A549 (cell line): ENCODE measurements around the gene TSPAN10. TPM values are rescaled to one million over a fixed set of nuclear protein-coding genes. Genes with fewer than 3 reads are reported as not detected.
"Not testable (repeated sequence)": the region's sequence is repeated elsewhere in the genome, so short reads cannot be mapped to it uniquely, and the experiment has no call there.

Source experiments
- ATAC-seq, 2 experiments: fragments of 200-7000 bp in 1 of 2; fragments of >200 bp in 1 of 2; cut with Nextera tagmentation in 1 of 2; cut with Tn5 transposase in 1 of 2; 3 replicates each; pipeline versions ENCODE4 v1.8.0 to v1.9.1; 2018 to 2020; ENCODE audit warnings: mild to moderate bottlenecking in 1 of 2, moderate library complexity in 1 of 2
- CTCF ChIA-PET: fragments of 300-600 bp; sonication (Branson Sonifier 250); formaldehyde crosslinking; extraction: SDS; loops from one replicate; lab custom pipeline; 2021; ENCODE audit warnings: antibody characterized with exemption, inconsistent platforms; lab: Yijun Ruan, JAX
- POLR2A ChIA-PET: fragments of 350-600 bp; formaldehyde crosslinking; extraction: SDS; loops from one replicate; lab custom pipeline; 2021; ENCODE audit warnings: antibody characterized with exemption, inconsistent platforms; lab: Yijun Ruan, JAX
- DNase-seq, 2 experiments: peaks; one replicate each; pipeline versions ENCODE4 v3.0.0 to v3.0.0-alpha.2; 2011 to 2016; ENCODE audit warnings: low read depth in 1 of 2, low spot score in 1 of 2
- FAIRE-seq: peaks from 2 replicates; lab custom pipeline; 2011; peaks lifted over from hg19 to GRCh38; lab: Jason Lieb, UNC
- H3K27ac ChIP-seq, 2 experiments: fragments of >200 bp; sonication (Bioruptor Twin); formaldehyde crosslinking; 3 replicates each; pipeline ENCODE4 v1.5.1; 2016 to 2017
- H3K4me1 ChIP-seq: fragments of >200 bp; sonication (Bioruptor Twin); formaldehyde crosslinking; 3 replicates; pipeline ENCODE4 v1.6.1; 2016
- H3K4me2 ChIP-seq: fragments of >200 bp; sonication (Bioruptor Twin); formaldehyde crosslinking; 3 replicates; pipeline ENCODE4 v1.6.1; 2016
- H3K4me3 ChIP-seq: fragments of >200 bp; sonication (Bioruptor Twin); formaldehyde crosslinking; 3 replicates; pipeline ENCODE4 v1.5.1; 2016
- H3K9me3 ChIP-seq: fragments of >200 bp; sonication (Bioruptor Twin); formaldehyde crosslinking; 3 replicates; pipeline ENCODE4 v1.6.1; 2016
- CEBPB ChIP-seq, 2 experiments: fragments of >200 bp in 1 of 2; sonication (Bioruptor Twin) in 1 of 2; formaldehyde crosslinking in 1 of 2; IDR thresholded peaks; 2 replicates each; pipeline ENCODE4 v1.6.1; 2012 to 2016
- EHF ChIP-seq: fragments of 250-450 bp; sonication (Bioruptor Pico); IDR thresholded peaks from 2 replicates; pipeline ENCODE4 v1.5.0; 2020; ENCODE audit warnings: mild to moderate bottlenecking
- FOSB ChIP-seq: fragments of 250-450 bp; sonication (Bioruptor Pico); IDR thresholded peaks from 2 replicates; pipeline ENCODE4 v1.5.0; 2020; ENCODE audit warnings: mild to moderate bottlenecking, moderate library complexity
- HOXA7 ChIP-seq: fragments of 250-450 bp; sonication (Bioruptor Pico); IDR thresholded peaks from 2 replicates; pipeline ENCODE4 v1.5.0; 2020; ENCODE audit warnings: mild to moderate bottlenecking, moderate library complexity
- HOXB5 ChIP-seq: fragments of 250-450 bp; sonication (Bioruptor Pico); IDR thresholded peaks from 2 replicates; pipeline ENCODE4 v1.5.0; 2020; ENCODE audit warnings: mild to moderate bottlenecking, moderate library complexity
- KDM1A ChIP-seq: fragments of 200-600 bp; sonication (generic); IDR thresholded peaks from 2 replicates; pipeline ENCODE4 v1.6.1; 2016; ENCODE audit warnings: low read depth, mild to moderate bottlenecking
- KDM5A ChIP-seq: fragments of 200-600 bp; sonication (generic); IDR thresholded peaks from 2 replicates; pipeline ENCODE4 v1.6.1; 2016; ENCODE audit warnings: antibody characterized with exemption, mild to moderate bottlenecking
- MAZ ChIP-seq: fragments of 150-350 bp; IDR thresholded peaks from 2 replicates; pipeline ENCODE4 v1.6.1; 2014; ENCODE audit warnings: antibody characterized with exemption, low read depth, low read length, borderline replicate concordance
- NFE2L2 ChIP-seq: fragments of 150-350 bp; conservative IDR thresholded peaks from 2 replicates; pipeline ENCODE4 v1.6.1; 2014; ENCODE audit warnings: low read length
- NR3C1 ChIP-seq: fragments of >200 bp; sonication (Bioruptor Twin); formaldehyde crosslinking; IDR thresholded peaks from 3 replicates; pipeline ENCODE4 v1.6.1; 2017
- RAD21 ChIP-seq, 2 experiments: fragments of >200 bp in 1 of 2; sonication (Bioruptor Twin) in 1 of 2; formaldehyde crosslinking in 1 of 2; IDR thresholded peaks in 1 of 2; conservative IDR thresholded peaks in 1 of 2; 2 replicates in 1 of 2; 3 replicates in 1 of 2; pipeline ENCODE4 v1.6.1; 2012 to 2018; ENCODE audit warnings: inconsistent platforms in 1 of 2
- RCOR1 ChIP-seq: fragments of 150-350 bp; IDR thresholded peaks from 2 replicates; pipeline ENCODE4 v1.6.1; 2014; ENCODE audit warnings: antibody characterized with exemption, low read length, low read depth
- SREBF2 ChIP-seq: fragments of 450-650 bp; IDR thresholded peaks from 2 replicates; pipeline ENCODE4 v1.6.1; 2014; ENCODE audit warnings: mild to moderate bottlenecking, moderate library complexity
- TP53 ChIP-seq: fragments of 250-450 bp; sonication (Bioruptor Pico); IDR thresholded peaks from 2 replicates; pipeline ENCODE4 v1.5.0; 2021; ENCODE audit warnings: mild to moderate bottlenecking, moderate library complexity
- ZC3H11A ChIP-seq: fragments of 450-650 bp; IDR thresholded peaks from 2 replicates; pipeline ENCODE4 v1.6.1; 2014; ENCODE audit warnings: antibody characterized with exemption, mild to moderate bottlenecking
- ZFP36 ChIP-seq: fragments of 450-650 bp; IDR thresholded peaks from 2 replicates; pipeline ENCODE4 v1.6.1; 2014; ENCODE audit warnings: borderline replicate concordance; ENCODE audit not compliant: partially characterized antibody
- WGBS: methylation state at CpG from one replicate; pipeline ENCODE4 v1.1.6; 2017; ENCODE audit errors: missing lambda C conversion rate; 5-methylcytosine and 5-hydroxymethylcytosine counted together
- polyA plus RNA-seq, 4 experiments: library from polyadenylated mRNA; depleted of rRNA in 3 of 4; stranded (reverse); fragments of >200 nt; fragmentation: RNase III in 1 of 4; extraction: RNeasy Plus Mini Kit Qiagen cat#74134 plus additional on column Dnase treatment in 1 of 4; gene quantifications; 2 replicates in 3 of 4; 3 replicates in 1 of 4; pipeline ENCODE4 v1.2.3, GENCODE V29; 2011 to 2017
- TF ChIP-seq, protein P1 (sequence below): fragments of 200-600 bp; sonication (generic); IDR thresholded peaks from 2 replicates; pipeline ENCODE4 v1.6.1; 2016; ENCODE audit warnings: antibody characterized with exemption, mild to moderate bottlenecking, moderate library complexity
- TF ChIP-seq, protein P2 (sequence below): IDR thresholded peaks from 2 replicates; pipeline ENCODE4 v1.6.1; 2012; ENCODE audit warnings: low read depth, borderline replicate concordance
- TF ChIP-seq, protein P3 (sequence below): fragments of 450-650 bp; IDR thresholded peaks from 2 replicates; pipeline ENCODE4 v1.6.1; 2014; ENCODE audit warnings: antibody characterized with exemption
- TF ChIP-seq, protein P4 (sequence below): fragments of >200 bp; sonication (Bioruptor Twin); formaldehyde crosslinking; IDR thresholded peaks from 3 replicates; pipeline ENCODE4 v1.6.1; 2016

Gene TSPAN10
- polyA plus RNA-seq, 2 of the 4 experiments (the other 2 are of a cell fraction) = 1.4 to 6.3 TPM

DNA sequence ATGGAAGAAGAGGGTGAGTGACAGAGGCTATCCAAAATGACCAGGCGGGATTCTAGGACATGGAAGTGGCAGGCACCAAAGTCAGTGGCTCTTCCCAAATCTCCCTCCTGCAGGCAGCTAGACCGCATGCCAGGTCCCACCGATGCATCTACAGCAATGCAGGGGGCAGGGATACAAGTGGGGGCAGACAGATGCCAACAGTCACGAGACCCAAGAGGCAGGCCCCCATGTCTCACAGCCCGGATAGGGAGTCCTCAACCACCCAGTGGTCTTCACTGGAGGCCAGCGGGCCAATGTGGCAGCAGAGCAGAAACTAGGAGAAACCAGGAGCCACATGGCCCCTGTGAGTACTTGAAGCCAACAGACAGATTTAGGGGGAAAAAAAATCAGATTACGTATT is 20.1 kb upstream of the TSPAN10 start (continued):
- TF ChIP-seq, protein P1, sequence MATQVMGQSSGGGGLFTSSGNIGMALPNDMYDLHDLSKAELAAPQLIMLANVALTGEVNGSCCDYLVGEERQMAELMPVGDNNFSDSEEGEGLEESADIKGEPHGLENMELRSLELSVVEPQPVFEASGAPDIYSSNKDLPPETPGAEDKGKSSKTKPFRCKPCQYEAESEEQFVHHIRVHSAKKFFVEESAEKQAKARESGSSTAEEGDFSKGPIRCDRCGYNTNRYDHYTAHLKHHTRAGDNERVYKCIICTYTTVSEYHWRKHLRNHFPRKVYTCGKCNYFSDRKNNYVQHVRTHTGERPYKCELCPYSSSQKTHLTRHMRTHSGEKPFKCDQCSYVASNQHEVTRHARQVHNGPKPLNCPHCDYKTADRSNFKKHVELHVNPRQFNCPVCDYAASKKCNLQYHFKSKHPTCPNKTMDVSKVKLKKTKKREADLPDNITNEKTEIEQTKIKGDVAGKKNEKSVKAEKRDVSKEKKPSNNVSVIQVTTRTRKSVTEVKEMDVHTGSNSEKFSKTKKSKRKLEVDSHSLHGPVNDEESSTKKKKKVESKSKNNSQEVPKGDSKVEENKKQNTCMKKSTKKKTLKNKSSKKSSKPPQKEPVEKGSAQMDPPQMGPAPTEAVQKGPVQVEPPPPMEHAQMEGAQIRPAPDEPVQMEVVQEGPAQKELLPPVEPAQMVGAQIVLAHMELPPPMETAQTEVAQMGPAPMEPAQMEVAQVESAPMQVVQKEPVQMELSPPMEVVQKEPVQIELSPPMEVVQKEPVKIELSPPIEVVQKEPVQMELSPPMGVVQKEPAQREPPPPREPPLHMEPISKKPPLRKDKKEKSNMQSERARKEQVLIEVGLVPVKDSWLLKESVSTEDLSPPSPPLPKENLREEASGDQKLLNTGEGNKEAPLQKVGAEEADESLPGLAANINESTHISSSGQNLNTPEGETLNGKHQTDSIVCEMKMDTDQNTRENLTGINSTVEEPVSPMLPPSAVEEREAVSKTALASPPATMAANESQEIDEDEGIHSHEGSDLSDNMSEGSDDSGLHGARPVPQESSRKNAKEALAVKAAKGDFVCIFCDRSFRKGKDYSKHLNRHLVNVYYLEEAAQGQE = no peak
- TF ChIP-seq HOXA7 (no peak), KDM1A (no peak), NR3C1 (no peak), RCOR1 (no peak)

DNA sequence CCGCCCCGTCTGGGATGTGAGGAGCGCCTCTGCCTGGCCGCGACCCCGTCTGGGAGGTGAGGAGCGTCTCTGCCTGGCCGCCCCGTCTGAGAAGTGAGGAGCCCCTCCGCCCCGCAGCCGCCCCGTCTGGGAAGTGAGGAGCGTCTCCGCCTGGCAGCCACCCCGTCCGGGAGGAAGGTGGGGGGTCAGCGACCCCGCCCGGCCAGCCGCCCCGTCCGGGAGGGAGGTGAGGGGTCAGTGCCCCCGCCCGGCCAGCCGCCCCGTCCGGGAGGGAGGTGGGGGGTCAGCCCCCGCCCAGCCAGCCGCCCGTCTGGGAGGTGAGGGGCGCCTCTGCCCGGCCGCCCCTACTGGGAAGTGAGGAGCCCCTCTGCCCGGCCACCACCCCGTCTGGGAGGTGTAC is 18.7 kb upstream of the TSPAN10 start:
- H3K27ac ChIP-seq, H3K4me3 ChIP-seq, CTCF ChIA-PET, ATAC-seq, POLR2A ChIA-PET, H3K4me1 ChIP-seq, H3K4me2 ChIP-seq, DNase-seq, H3K9me3 ChIP-seq, FAIRE-seq: not testable (repeated sequence)
- WGBS = 100% methylated on average over 3 of the region's 36 CpGs

DNA sequence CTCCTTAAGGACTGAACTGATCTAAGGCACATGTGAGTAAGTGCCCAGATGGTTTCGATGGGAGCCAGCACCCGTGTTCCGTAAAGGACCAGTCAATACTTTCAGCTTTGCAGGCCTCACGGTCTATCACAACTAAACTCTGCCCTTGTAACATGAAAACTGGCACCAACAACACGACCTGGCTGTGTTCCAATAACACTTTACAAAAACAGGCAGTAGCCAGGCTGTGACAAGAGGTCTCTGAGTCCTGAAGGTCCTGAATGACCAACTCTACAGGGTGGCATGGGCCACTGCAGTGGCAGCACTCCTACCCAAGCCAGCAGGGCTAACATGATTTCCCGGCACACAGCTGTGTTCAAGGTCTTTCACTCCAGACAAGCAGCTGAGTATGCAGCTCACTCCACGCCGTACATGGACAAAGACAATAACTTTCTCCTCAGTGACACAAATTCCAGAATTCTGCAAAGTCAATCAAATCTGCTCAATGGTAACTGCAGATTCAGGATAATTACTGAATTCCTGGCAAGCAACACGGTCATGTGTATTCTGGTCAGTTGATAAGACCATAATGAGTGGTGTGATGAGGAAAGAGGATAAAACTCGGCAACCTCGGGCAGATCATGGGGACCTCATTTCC is 15.4 kb upstream of the TSPAN10 start:
- FAIRE-seq (no peak), ATAC-seq (peak; percentile 52 to 62; a peak in 4 of 6 replicates), DNase-seq (no peak)
- Histone ChIP-seq H3K27ac (no peak overlapping the region), H3K9me3 (no peaks in the 10 kb centered on the region), H3K4me1 (no peaks in the 10 kb centered on the region), H3K4me3 (no peak overlapping the region), H3K4me2 (no peak overlapping the region)
- ChIA-PET CTCF (interaction anchor here (1.0 to 3.6 kb wide), 3 partner anchors 9 to 27 kb away, joined by 3 to 24 read pairs (median 6); no protein-coding TSS in a partner anchor), POLR2A (no interaction called here)
- TF ChIP-seq RCOR1 (no peak), ZC3H11A (no peak), FOSB (CRISPR knock-in tag) (no peak), TP53 (no peak), HOXB5 (no peak), CEBPB (IDR thresholded peaks at IDR 0.05) (no peak), EHF (CRISPR knock-in tag) (no peak), MAZ (no peak), KDM1A (no peak), RAD21 (conservative IDR thresholded peaks at IDR 0.05 in 1 of 2, IDR thresholded peaks at IDR 0.05 in 1 of 2) (no peak)
- TF ChIP-seq, protein P1 = no peak
- WGBS = 91% methylated on average over 11 of the region's 11 CpGs

DNA sequence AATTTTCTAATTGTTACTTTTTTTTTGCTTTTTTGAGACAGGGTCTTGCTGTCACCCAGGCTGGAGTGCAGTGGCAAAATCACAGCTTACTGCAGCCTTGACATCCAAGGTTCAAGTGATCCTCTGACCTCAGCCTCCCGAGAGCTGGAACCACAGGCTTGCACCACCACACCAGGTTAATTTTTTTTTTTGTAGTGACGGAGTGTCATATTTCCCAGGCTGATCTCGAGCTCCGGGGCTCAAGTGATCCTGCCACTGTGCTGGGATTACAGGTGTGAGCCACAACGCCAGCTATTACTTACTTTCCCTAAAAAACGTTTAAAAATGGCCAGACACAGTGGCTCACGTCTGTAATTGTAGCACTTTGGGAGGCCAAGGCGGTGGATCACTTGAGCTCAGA is 6.7 kb upstream of the TSPAN10 start:
- Histone ChIP-seq H3K4me1 (peaks cover 10% of the 10 kb centered on the region), H3K4me2 (no peak overlapping the region), H3K4me3 (no peak overlapping the region), H3K9me3 (no peaks in the 10 kb centered on the region), H3K27ac (no peak overlapping the region)
- ATAC-seq (no peak), DNase-seq (no peak), FAIRE-seq (no peak)
- POLR2A ChIA-PET = no interaction called here
- CTCF ChIA-PET = interaction anchor here (1.2 to 4.6 kb wide), 5 partner anchors 9 to 111 kb away, joined by 3 to 20 read pairs (median 4); no protein-coding TSS in a partner anchor
- whole genome bisulfite sequencing = 89% methylated on average over 8 of the region's 8 CpGs
- TF ChIP-seq, protein P2, sequence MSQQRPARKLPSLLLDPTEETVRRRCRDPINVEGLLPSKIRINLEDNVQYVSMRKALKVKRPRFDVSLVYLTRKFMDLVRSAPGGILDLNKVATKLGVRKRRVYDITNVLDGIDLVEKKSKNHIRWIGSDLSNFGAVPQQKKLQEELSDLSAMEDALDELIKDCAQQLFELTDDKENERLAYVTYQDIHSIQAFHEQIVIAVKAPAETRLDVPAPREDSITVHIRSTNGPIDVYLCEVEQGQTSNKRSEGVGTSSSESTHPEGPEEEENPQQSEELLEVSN = no peak
- TF ChIP-seq, protein P3, sequence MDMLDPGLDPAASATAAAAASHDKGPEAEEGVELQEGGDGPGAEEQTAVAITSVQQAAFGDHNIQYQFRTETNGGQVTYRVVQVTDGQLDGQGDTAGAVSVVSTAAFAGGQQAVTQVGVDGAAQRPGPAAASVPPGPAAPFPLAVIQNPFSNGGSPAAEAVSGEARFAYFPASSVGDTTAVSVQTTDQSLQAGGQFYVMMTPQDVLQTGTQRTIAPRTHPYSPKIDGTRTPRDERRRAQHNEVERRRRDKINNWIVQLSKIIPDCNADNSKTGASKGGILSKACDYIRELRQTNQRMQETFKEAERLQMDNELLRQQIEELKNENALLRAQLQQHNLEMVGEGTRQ = no peak
- TF ChIP-seq FOSB (CRISPR knock-in tag) (no peak), ZFP36 (no peak), NFE2L2 (no peak), SREBF2 (no peak), KDM5A (no peak)
- TF ChIP-seq, protein P4, sequence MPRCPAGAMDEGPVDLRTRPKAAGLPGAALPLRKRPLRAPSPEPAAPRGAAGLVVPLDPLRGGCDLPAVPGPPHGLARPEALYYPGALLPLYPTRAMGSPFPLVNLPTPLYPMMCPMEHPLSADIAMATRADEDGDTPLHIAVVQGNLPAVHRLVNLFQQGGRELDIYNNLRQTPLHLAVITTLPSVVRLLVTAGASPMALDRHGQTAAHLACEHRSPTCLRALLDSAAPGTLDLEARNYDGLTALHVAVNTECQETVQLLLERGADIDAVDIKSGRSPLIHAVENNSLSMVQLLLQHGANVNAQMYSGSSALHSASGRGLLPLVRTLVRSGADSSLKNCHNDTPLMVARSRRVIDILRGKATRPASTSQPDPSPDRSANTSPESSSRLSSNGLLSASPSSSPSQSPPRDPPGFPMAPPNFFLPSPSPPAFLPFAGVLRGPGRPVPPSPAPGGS = no peak
